Gastroesophageal sphincter (tissue), 4 donors: Measurements from ENCODE around the gene OCIAD1. TPM values are rescaled to one million over a fixed set of nuclear protein-coding genes. Genes with fewer than 3 reads are reported as not detected.
"Not testable (repeated sequence)": the region's sequence is repeated elsewhere in the genome, so short reads cannot be mapped to it uniquely, and the experiment has no call there.

Source experiments
- ATAC-seq: fragments of 150-250 bp; one replicate; pipeline ENCODE4 v1.9.1; 2016; ENCODE audit warnings: mild to moderate bottlenecking, moderate library complexity
- H3K27ac ChIP-seq, 4 donors: fragments of 200-600 bp; sonication (generic) in 3 of 4; 1 replicate in 3 of 4; 2 replicates in 1 of 4; pipeline ENCODE4 v1.5.1; 2016 to 2019
- H3K27me3 ChIP-seq: fragments of 200-600 bp; sonication (generic); one replicate; pipeline ENCODE4 v1.5.1; 2019
- H3K36me3 ChIP-seq, 2 donors: fragments of 200-600 bp; sonication (generic); one replicate each; pipeline ENCODE4 v1.5.1; 2019; ENCODE audit warnings: control low read depth in 1 of 2
- H3K4me1 ChIP-seq, 3 donors: fragments of 200-600 bp; sonication (generic); 1 replicate in 2 of 3; 2 replicates in 1 of 3; pipeline ENCODE4 v1.5.1; 2016 to 2019; ENCODE audit warnings: control low read depth in 2 of 3
- H3K4me3 ChIP-seq, 2 donors: fragments of 200-600 bp; sonication (generic); one replicate each; pipeline ENCODE4 v1.5.1; 2019; ENCODE audit warnings: mild to moderate bottlenecking in 1 of 2, moderate library complexity in 1 of 2
- H3K9me3 ChIP-seq, 3 donors: fragments of 200-600 bp; sonication (generic); one replicate each; pipeline ENCODE4 v1.5.1; 2017 to 2019; ENCODE audit warnings: control low read depth in 2 of 3
- CTCF ChIP-seq, 4 experiments: fragments of 200-600 bp in 2 of 4; fragments of 450-650 bp in 2 of 4; sonication (generic) in 1 of 4; IDR thresholded peaks; one replicate each; pipeline ENCODE4 v1.5.1; 2017 to 2019; ENCODE audit warnings: antibody characterized with exemption in 4 of 4, mild to moderate bottlenecking in 2 of 4, moderate library complexity in 2 of 4
- EP300 ChIP-seq: sonication (generic); formaldehyde crosslinking; IDR thresholded peaks from one replicate; pipeline ENCODE4 v1.6.1; 2017; ENCODE audit warnings: antibody characterized with exemption, mild to moderate bottlenecking
- POLR2A ChIP-seq, 2 donors: fragments of 450-650 bp; IDR thresholded peaks; one replicate each; pipeline ENCODE4 v1.6.1; 2017; ENCODE audit warnings: antibody characterized with exemption in 2 of 2, mild to moderate bottlenecking in 2 of 2, moderate library complexity in 1 of 2
- POLR2AphosphoS5 ChIP-seq: sonication (generic); formaldehyde crosslinking; IDR thresholded peaks from one replicate; pipeline ENCODE4 v1.6.1; 2017; ENCODE audit warnings: antibody characterized with exemption
- WGBS, 2 donors: methylation state at CpG; one replicate each; pipeline ENCODE4 v1.1.5; 2018; ENCODE audit warnings: low coverage in 1 of 2; 5-methylcytosine and 5-hydroxymethylcytosine counted together
- total RNA-seq, 4 donors: library from RNA; depleted of rRNA; stranded (reverse); fragments of >200 nt; gene quantifications; one replicate each; pipeline ENCODE4 v1.1.0, GENCODE V29; 2016

Gene OCIAD1
- total RNA-seq, 4 donors from 2014 or later = 97.3 to 134 (median 116) TPM

- no peaks in the 10 kb centered on the region for H3K27me3 ChIP-seq
- ATAC-seq = no peak
- H3K9me3 ChIP-seq = no peaks in the 10 kb centered on the region
- no CpG with 5 or more reads among the region's 1 CpG for WGBS, 2 donors
- H3K27ac ChIP-seq = no peak overlapping the region
- H3K4me1 ChIP-seq = no peaks in the 10 kb centered on the region
- H3K36me3 ChIP-seq = peaks cover 0 to 4% of the 10 kb centered on the region in 2 donors
- no peak overlapping the region for H3K4me3 ChIP-seq
- TF ChIP-seq POLR2AphosphoS5 (no peak), EP300 (no peak), CTCF (IDR thresholded peaks at IDR 0.05) (no peak), POLR2A (IDR thresholded peaks at IDR 0.05) (no peak)
Measured at GRCh38 chr4:48877827-48878535, 47.1 kb downstream of the OCIAD1 start.

DNA sequence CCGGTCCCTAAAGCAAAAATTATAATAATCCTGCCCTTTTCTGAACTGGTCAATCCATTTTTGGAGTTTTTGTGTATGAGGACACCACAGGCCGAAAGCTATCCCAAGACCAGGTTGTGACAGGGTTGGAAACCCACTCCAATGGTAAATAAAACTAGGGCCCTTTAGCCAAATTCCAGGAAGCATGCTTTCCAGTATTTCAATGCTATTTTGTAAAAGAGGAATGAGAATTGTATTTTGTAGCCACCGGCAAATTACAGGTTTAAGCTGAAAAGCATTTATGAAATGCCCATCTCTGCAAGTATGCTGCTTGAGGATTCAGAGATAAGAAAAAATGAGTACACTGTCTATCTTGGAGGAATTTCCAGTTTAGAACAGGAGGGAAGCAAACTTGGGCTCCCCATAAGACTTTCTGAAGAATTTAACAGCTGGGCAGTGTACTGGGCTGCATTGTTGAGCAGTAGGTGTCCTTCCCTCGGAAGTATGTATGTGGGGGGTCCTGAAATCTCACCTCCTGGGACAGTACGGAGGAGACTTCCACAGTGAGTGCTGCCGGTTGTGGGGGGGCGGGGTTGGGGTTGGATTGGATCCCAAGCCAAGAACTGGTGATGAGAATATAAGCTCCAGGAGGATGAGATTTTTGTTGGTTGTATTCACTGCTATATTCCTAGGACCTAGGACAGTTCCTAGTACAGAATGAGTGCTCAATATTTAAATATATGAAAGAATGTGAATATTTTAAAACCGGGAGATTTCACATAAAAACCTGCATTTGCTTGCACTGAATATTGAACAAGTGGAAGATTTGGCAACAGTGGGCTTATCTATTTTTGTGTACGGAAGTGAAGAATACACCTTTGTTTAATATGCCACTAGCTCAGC lies 48.9 kb downstream of the OCIAD1 start:
- H3K4me3 ChIP-seq = no peak overlapping the region
- H3K36me3 ChIP-seq = peaks cover 0 to 3% of the 10 kb centered on the region in 2 donors
- no peak for ATAC-seq
- H3K27ac ChIP-seq = no peak overlapping the region
- WGBS, 2 donors = 53 to 55% methylated on average over 6 to 8 of the region's 9 CpGs
- no peaks in the 10 kb centered on the region for H3K4me1 ChIP-seq
- no peaks in the 10 kb centered on the region for H3K9me3 ChIP-seq
- no peaks in the 10 kb centered on the region for H3K27me3 ChIP-seq
- TF ChIP-seq CTCF (IDR thresholded peaks at IDR 0.05) = no peak
- no peak for TF ChIP-seq POLR2A (IDR thresholded peaks at IDR 0.05)
- no peak for TF ChIP-seq POLR2AphosphoS5

- not testable (repeated sequence) for H3K27ac ChIP-seq, H3K9me3 ChIP-seq, H3K4me3 ChIP-seq, H3K36me3 ChIP-seq, H3K4me1 ChIP-seq, ATAC-seq, H3K27me3 ChIP-seq
- 100% methylated on average over 1 to 3 of the region's 3 CpGs for WGBS, 2 donors
Measured at GRCh38 chr4:48881646-48882045, 50.8 kb downstream of the OCIAD1 start.

DNA sequence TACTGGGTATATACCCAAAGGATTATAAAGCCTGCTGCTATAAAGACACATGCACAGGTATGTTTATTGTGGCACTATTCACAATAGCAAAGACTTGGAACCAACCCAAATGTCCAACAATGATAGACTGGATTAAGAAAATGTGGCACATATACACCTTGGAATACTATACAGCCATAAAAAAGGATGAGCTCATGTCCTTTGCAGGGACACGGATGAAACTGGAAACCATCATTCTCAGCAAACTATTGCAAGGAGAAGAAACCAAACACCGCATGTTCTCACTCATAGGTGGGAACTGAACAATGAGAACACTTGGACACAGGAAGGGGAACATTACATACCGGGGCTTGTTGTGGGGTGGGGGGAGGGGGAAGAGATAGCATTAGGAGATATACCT lies 58.9 kb downstream of the OCIAD1 start:
- ATAC-seq, H3K27me3 ChIP-seq, H3K9me3 ChIP-seq, H3K27ac ChIP-seq, H3K4me1 ChIP-seq, H3K4me3 ChIP-seq: not testable (repeated sequence)
- peaks cover 0 to 26% of the 10 kb centered on the region in 2 donors for H3K36me3 ChIP-seq
- WGBS, 2 donors = 92 to 94% methylated on average over 2 to 3 of the region's 3 CpGs

DNA sequence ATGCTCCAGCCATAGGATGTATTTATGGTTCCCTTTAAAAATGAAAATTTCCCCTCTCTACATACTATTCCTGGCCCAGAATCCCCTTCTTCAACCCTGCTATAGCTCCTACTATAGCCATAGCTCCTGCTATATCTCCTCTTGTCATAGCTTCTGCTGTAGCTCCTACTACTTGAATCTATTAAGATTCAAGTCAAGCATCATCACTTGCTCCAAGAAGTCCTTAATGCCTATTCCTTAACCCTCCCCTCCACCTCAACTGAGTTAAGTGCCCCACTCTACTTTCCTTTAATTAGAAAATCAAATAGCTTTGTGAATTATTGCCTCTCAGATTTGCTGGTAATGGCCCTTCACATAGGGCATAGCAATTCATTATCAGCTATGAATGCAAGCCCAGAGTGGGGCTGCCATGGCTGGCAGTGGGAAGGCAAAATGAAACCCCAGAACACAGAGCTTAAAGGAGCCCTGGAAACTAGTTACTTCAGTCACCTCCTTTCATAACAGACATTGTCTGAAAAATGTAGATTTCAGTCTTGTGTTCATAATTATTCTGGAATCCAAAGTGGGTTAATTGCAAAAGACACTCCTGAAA lies 60.2 kb downstream of the OCIAD1 start:
- Histone ChIP-seq H3K9me3 (no peaks in the 10 kb centered on the region), H3K27ac (no peak overlapping the region), H3K4me1 (no peaks in the 10 kb centered on the region), H3K4me3 (no peak overlapping the region), H3K27me3 (no peaks in the 10 kb centered on the region), H3K36me3 (peaks cover 0 to 34% of the 10 kb centered on the region in 2 donors)
- no peak for ATAC-seq
- TF ChIP-seq POLR2AphosphoS5 = no peak
- no peak for TF ChIP-seq EP300
- TF ChIP-seq CTCF (IDR thresholded peaks at IDR 0.05) = no peak
- TF ChIP-seq POLR2A (IDR thresholded peaks at IDR 0.05) = no peak
